NCI-H1417 (cell line): ENCODE data around the gene PRSS56.

ENCODE experiments used
- DNase-seq, 3 experiments: peaks; one replicate each; lab custom pipeline; 2025; lab: John Stamatoyannopoulos, UW

Gene PRSS56

DNA sequence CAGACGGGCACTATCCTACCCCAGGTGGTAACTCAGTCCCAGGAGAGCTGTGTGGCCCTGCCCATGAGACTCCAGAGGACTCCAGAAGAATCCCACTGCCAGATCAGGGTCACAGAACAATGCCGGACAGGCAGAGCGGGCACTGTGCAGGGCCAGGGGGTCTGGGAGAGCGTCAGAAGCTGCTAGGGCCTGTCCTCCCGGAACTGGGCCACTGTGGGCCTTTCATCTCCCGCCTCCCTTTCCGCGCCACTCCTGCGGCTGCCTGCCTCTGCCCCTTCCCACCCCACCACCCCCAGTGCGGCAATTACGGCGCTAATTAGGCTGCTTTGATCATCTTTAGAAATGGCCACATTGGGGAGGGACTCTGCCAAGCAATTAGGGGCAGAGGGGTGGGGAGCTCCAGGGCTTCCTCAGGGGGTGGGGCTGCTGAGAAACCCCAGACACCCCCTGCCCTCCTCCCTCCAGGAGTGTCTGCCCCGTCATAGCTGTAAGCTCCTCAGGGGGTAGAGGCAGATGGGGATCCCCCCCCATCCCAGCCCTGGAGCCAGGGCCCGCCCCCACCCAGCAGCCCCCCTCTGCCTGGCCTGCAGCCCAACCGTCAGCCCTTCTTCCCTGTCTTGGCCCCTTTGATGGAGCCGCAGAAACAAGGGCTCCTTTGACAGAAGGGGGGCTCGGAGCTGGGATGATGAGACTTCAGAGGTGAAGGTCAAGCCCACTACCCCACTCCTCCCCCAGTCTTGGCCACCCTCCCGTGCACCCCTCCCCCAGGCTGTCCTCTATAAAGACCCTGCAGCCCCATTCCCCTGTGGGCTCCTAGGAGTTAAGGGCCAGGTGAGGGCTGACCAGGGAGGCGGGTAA lies at the start of gene PRSS56:
Gene PRSS56 (plus strand): TSS at position 808 of the 858 bp plus-strand sequence. CDS start 211 bp downstream, outside the sequence.
- DNase-seq: peak in 2 of 3 experiments; percentile 28 to 47

DNA sequence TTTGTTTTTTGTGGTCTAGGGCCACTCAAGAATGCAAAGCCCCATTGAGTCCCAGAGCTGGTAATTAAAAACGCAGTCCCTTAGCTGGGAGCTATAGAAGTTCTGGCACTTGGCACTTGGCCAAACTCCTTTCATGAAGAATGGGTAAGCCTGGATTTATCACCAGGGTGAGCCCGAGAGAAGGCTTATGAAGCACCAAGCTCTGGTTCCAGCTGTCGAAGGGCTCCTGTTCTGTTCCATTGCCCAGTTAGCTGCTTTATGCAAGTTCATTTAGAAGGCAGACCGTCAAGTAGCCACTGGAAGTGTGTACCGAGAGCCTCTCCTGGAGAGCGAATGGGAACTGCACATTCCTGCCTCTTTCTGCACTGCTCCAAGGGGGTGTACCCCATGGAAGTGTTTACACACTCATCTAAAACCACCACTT lies 46.7 kb upstream of the PRSS56 start:
- peak; percentile 71 to 94 (median 87) for DNase-seq

DNA sequence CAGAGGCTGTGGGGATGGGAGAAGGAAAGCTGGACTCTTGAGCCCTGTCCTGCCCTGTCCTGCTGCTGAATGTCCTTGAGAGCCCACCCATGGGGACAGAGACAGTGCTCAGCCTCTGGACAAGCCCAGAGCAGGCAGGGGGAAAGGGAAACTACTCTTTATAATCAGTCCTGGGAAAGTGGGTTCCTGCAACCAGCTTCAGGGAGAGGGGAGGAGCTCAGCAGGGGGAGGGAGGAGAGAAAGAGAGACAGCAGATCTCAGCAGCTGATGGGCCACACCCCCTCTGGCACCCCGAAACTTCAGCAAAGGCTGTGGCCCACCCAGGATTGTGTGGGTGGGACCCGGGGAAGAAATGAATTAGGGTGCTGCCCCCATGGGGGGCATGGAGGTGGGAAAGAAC lies 44.1 kb upstream of the PRSS56 start:
- no peak for DNase-seq

DNA sequence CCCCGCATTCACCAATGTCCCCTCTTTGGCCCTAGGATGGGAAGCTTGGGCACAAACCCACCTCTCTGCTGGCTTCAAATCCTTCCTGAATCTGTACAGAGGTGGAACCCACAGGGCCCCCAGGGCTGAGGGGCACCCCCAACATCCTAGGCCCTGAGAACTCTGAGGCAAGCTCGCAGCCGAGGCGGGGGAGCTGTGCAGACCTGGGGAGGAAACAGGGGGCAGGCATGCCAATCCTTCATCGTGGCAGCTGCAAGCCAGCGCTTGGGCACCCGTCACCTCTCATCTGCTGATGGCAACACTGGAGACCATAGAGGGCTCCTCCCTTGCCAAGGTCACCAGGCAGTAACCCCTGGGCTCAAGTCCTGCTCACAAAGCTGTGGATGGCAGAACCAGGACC lies 43.4 kb upstream of the PRSS56 start:
- DNase-seq: no peak

DNA sequence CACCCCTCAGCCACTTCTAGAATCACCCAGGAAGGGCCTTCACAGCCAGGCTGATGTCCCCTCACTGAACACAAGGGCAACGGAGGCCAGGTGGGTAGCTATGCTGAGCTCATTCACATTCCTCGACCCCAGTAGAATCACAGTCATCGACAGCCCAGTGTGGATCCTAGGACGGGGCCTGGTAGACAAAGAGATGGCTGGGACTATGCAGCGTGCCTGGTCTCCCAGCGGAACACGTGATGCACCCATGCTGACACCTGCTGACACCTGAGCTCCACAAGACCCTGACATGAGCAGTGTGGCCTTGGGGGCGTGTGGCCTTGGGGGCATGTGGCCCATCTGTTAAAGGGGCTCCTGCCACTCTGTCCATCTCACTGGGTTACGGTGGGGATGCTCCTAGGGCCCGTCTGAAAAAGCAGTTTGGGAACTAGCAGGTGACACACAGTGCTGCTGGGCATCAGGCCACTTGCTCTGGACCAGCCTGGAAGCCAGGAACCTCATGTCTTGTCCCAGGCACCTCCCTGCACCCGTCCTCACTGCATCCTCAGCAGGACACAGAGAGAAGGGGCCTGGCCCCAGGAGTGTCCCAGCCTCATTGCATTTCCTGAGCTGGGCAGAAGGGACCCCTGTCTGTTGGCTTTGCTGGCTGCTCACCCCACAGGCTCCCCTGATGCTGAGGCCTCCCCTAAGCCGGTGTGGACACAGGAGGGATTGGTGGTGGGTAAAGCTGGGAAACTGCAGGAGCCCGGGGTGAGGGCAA lies 42.3 kb upstream of the PRSS56 start:
- no peak for DNase-seq

- no peak for DNase-seq
These were observed 41.4 kb upstream of the PRSS56 start for GRCh38 chr2:232478571-232479340.

- DNase-seq: no peak
These were observed 40.6 kb upstream of the PRSS56 start for GRCh38 chr2:232479341-232480200.

DNA sequence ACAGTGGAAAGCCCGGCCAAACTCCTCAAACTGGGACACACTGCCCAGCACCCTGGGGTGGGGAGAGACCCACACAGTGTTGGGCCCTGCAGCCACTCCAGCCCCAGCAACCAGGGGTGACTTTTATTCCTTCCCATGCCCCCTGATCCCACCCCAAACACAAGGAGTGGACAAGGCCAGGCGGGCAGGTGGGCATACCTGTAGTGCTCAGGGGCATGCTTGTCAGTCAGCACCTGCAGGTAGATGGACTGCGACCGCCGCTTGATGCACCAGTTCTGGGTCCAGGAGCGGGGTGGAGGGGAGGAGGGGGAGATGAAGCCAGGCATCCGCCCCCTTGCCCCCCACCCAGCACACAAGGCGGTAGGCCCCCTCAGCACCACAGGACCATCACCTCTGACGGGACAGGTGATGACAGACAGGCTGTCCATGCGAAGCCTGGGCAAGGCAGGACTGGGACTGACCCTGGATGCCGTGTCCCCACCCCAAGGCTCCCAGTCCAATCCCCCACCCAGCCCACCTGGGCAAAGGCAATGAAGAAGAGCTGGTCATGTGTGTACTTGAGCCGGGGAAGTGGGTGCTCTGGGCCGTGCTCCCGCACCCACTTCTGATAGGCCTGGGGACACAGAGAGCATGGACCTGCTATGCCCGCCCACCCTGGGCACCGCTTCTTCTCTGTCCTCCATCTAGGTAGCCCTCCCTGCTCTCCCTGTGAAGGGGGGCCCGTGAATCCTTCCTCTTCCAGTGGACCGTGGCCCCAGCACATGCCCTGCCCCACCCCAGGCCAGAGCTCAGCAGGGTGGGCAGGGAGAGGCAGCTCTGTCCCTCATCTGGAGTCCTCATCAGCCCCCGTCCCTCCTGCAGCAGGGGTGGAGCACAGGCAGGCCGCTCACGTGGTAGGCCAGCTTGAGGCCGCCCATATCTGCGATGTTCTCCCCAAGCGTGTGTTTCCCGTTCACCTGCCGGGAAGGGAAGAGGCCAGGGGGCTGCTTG lies 39.7 kb upstream of the PRSS56 start:
- DNase-seq: no peak

DNA sequence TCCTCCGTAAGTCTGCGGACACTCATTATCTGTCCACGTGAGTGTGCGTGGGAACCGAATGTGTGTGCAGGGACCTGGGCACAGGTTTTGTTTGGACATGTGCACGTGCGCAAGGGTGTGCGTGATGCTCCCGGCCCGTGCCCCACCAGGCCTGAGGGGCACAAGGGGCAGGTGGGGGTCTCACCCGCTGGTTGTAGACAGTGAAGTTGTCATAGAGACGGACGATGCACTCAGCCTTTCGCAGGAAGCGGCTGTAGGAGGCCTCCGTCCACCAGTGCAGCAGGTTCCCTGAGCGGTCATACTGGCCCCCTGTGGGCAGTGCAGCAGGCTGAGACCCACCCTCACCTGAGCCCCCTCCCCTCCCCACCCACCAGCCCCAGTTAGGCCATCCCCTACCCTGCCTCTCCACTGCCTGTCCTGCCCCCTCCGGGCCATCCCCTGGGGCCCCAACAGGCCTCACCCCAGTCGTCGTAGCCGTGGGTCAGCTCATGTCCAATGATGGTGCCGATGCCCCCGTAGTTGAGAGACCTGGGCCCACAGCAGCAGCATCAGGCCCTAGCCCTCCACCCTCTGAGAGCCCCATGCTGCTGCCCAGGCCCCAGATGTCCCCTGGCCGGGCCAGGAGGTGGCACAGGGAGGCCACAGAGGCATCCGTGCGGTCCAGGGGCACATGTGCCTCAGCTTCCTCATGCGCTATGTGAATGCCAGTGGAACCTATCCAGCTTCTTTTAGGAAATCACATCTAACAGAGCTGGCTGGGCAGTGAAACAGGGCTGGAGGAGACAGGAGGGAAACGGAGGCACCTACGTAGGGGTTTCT lies 38.7 kb upstream of the PRSS56 start:
- no peak for DNase-seq

DNA sequence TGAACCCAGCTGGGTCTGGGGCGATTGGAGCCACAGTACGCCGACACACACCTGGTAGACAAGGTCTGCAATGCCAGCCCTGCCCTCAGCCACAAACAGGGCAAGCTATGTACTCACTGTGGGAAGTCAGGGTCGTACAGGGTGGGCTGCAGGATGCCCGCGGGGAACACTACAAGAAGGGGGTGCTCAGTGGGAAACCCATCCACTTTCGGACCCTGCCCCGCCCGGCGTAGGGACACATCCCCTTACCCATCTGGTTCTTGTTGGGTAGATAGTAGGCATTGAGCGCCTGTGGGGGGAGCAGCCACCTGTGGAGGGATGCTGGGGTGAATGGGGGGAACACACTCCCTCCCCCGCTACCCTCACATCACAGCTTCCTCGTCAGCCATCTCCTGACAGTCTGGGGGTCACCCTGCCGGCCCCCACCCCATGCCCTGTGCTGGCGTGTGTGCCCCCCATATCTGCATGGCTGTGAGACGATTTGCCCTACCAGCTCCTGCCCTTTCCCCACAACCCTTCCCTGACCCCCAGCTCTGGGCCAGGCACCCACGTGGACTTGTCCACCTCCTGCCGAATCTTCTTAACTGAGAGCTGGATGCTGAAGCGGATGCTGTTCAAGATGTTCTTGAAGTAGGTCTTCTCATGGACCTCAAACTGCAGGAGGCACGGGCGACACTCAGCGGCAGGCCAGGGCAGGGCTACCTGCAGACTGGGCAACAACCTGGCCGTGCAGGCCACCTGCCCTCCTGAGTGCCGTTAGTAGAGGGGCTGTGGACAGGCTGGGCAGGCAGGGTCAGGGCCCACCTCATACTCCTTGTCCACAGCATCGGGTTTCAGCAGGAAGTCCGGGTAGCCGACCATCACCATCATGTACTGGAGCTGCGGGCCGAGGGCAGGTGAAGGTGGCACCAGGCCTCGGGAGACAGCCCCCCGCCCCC lies 37.6 kb upstream of the PRSS56 start:
- DNase-seq: no peak

GRCh38 chr2:232483311-232483922 lies 36.8 kb upstream of the PRSS56 start:
- no peak for DNase-seq

GRCh38 chr2:232483923-232484627 lies 36.1 kb upstream of the PRSS56 start:
- DNase-seq: no peak

- no peak for DNase-seq
These were observed 35.4 kb upstream of the PRSS56 start for GRCh38 chr2:232484628-232485347.

- peak in 1 of 3 experiments; percentile 13 for DNase-seq
These were observed 34.8 kb upstream of the PRSS56 start for GRCh38 chr2:232485348-232485756.

- no peak for DNase-seq
These were observed 34.2 kb upstream of the PRSS56 start for GRCh38 chr2:232485757-232486557.
